ENCODE results near the gene DCAF6.

DCAF6 gene

DNA sequence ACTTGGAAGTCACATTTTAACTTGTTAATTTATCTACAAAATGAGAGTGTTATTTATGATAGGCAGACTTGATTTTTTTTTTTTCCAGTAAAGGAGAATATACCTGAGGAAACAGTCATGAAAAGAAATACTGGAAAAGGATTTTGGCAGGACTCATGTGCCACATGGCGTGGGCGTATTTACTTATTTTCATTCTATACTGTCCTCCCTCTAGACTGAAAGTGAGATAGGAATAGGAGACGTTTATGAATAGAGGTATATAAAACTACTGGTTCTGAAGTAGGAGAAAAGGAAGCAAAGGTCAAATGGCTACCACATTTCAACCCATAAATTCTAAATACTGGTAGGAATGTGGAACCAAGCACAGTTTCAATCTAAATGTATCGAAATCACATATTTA, 95.1 kb downstream of the DCAF6 start:
- Histone ChIP-seq H2BK5ac (ENCODE audit: low read length) (no peak overlapping the region), H3K4me3 (ENCODE audit: low read length in 2 of 2) (no peak overlapping the region), H3K9ac (ENCODE audit: low read depth, low read length, poor library complexity) (no peak overlapping the region), H2BK120ac (ENCODE audit: low read depth, low read length) (no peak overlapping the region), H3K23ac (ENCODE audit: low read depth, low read length, poor library complexity) (no peak overlapping the region), H3K27me3 (ENCODE audit: control insufficient read depth in 3 of 3, insufficient read depth in 3 of 3, low read depth in 1 of 3, low read length in 3 of 3) (no peaks in the 10 kb centered on the region), H3K4ac (ENCODE audit: low read length) (no peak overlapping the region), H3K9me3 (replicated peaks in 1 of 2; ENCODE audit: control insufficient read depth in 2 of 2, insufficient read depth in 1 of 2, low read depth in 1 of 2, low read length in 2 of 2) (peaks cover 0 to 2% of the 10 kb centered on the region in 2 donors), H4K8ac (ENCODE audit: low read depth, low read length) (no peak overlapping the region), H3K27ac (replicated peaks; ENCODE audit: low read length) (no peak overlapping the region), H2AFZ (ENCODE audit: low read length) (no peak overlapping the region), H3K18ac (ENCODE audit: low read length) (no peak overlapping the region), H2BK15ac (ENCODE audit: low read length) (no peak overlapping the region), H3K36me3 (replicated peaks in 1 of 2; ENCODE audit: control insufficient read depth in 2 of 2, insufficient read depth in 2 of 2, low read length in 2 of 2) (no peaks in the 10 kb centered on the region), H4K91ac (ENCODE audit: low read depth, low read length, poor library complexity) (no peak overlapping the region), H2BK12ac (ENCODE audit: low read length) (no peak overlapping the region), H3K4me2 (ENCODE audit: insufficient read depth, low read length, poor library complexity, severe bottlenecking) (no peak overlapping the region), H3K14ac (ENCODE audit: low read length) (no peak overlapping the region), H3K79me1 (ENCODE audit: low read depth, low read length) (no peaks in the 10 kb centered on the region), H2AK5ac (ENCODE audit: low read depth, low read length) (no peak overlapping the region), H3K4me1 (ENCODE audit: control insufficient read depth in 2 of 2, insufficient read depth in 1 of 2, low read depth in 1 of 2, low read length in 2 of 2) (no peaks in the 10 kb centered on the region)
- DNase-seq (ENCODE audit: low spot score): no peak
- WGBS, 2 donors (ENCODE audit: extremely low coverage in 2 of 2, insufficient read length in 2 of 2, insufficient replicate concordance in 1 of 2): no CpG with 5 or more reads among the region's 4 CpGs

DNA sequence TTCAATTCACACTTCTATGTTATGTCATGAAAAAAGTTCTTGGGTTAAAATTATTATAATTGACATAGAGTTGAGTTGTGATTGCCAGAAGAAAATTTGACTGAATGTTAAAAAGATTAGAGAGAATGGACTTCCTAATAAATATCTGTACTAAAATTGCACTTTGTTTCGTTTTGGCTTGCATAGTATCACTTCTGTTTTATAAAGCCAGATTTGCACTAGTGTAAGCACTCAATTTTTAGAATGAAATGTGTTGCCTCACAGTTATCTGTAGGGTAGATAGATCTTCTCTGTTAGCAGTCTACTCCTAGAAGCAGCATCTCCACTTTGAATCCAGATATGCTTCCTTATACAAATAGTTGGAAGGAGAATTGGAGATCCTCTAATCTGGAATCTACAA, 95.5 kb downstream of the DCAF6 start:
- Histone ChIP-seq H2BK5ac (ENCODE audit: low read length) (no peak overlapping the region), H3K27me3 (ENCODE audit: control insufficient read depth in 3 of 3, insufficient read depth in 3 of 3, low read depth in 1 of 3, low read length in 3 of 3) (no peaks in the 10 kb centered on the region), H3K27ac (replicated peaks; ENCODE audit: low read length) (no peak overlapping the region), H3K23ac (ENCODE audit: low read depth, low read length, poor library complexity) (no peak overlapping the region), H3K9me3 (replicated peaks in 1 of 2; ENCODE audit: control insufficient read depth in 2 of 2, insufficient read depth in 1 of 2, low read depth in 1 of 2, low read length in 2 of 2) (peaks cover 0 to 2% of the 10 kb centered on the region in 2 donors), H4K8ac (ENCODE audit: low read depth, low read length) (no peak overlapping the region), H2BK15ac (ENCODE audit: low read length) (no peak overlapping the region), H2BK12ac (ENCODE audit: low read length) (no peak overlapping the region), H2BK120ac (ENCODE audit: low read depth, low read length) (no peak overlapping the region), H3K4me2 (ENCODE audit: insufficient read depth, low read length, poor library complexity, severe bottlenecking) (no peak overlapping the region), H4K91ac (ENCODE audit: low read depth, low read length, poor library complexity) (no peak overlapping the region), H3K18ac (ENCODE audit: low read length) (no peak overlapping the region), H3K4me3 (ENCODE audit: low read length in 2 of 2) (no peak overlapping the region), H3K4me1 (ENCODE audit: control insufficient read depth in 2 of 2, insufficient read depth in 1 of 2, low read depth in 1 of 2, low read length in 2 of 2) (no peaks in the 10 kb centered on the region), H2AK5ac (ENCODE audit: low read depth, low read length) (no peak overlapping the region), H3K36me3 (replicated peaks in 1 of 2; ENCODE audit: control insufficient read depth in 2 of 2, insufficient read depth in 2 of 2, low read length in 2 of 2) (no peaks in the 10 kb centered on the region), H3K9ac (ENCODE audit: low read depth, low read length, poor library complexity) (no peak overlapping the region), H2AFZ (ENCODE audit: low read length) (no peak overlapping the region), H3K79me1 (ENCODE audit: low read depth, low read length) (no peaks in the 10 kb centered on the region), H3K4ac (ENCODE audit: low read length) (no peak overlapping the region), H3K14ac (ENCODE audit: low read length) (no peak overlapping the region)
- DNase-seq (ENCODE audit: low spot score): no peak
- WGBS, 2 donors (ENCODE audit: extremely low coverage in 2 of 2, insufficient read length in 2 of 2, insufficient replicate concordance in 1 of 2): no CpG with 5 or more reads among the region's 1 CpG

DNA sequence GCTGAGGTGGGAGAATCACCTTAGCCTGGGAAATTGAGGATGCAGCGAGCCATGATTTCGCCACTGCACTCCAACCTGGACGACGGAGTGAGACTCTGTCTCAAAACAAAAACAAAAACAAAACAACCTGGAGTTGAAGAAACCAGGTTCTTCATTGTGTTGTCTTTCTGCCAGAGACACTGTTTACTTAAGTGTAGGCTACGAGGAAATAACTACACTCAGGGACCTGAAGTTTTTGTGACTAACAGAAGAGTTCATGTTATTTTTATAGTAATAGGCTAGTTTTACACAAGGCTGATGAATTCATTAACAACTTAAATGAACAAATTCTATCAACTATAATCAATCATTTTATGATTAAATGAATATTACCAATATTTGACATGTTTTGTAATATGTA, 98.9 kb downstream of the DCAF6 start:
- Histone ChIP-seq H2BK5ac (ENCODE audit: low read length) (no peak overlapping the region), H4K8ac (ENCODE audit: low read depth, low read length) (no peak overlapping the region), H3K9ac (ENCODE audit: low read depth, low read length, poor library complexity) (no peak overlapping the region), H3K14ac (ENCODE audit: low read length) (no peak overlapping the region), H3K23ac (ENCODE audit: low read depth, low read length, poor library complexity) (no peak overlapping the region), H3K36me3 (replicated peaks in 1 of 2; ENCODE audit: control insufficient read depth in 2 of 2, insufficient read depth in 2 of 2, low read length in 2 of 2) (no peaks in the 10 kb centered on the region), H3K4me1 (ENCODE audit: control insufficient read depth in 2 of 2, insufficient read depth in 1 of 2, low read depth in 1 of 2, low read length in 2 of 2) (no peaks in the 10 kb centered on the region), H3K79me1 (ENCODE audit: low read depth, low read length) (no peaks in the 10 kb centered on the region), H2BK15ac (ENCODE audit: low read length) (no peak overlapping the region), H3K4ac (ENCODE audit: low read length) (no peak overlapping the region), H2BK12ac (ENCODE audit: low read length) (no peak overlapping the region), H2AK5ac (ENCODE audit: low read depth, low read length) (no peak overlapping the region), H2BK120ac (ENCODE audit: low read depth, low read length) (no peak overlapping the region), H3K4me3 (ENCODE audit: low read length in 2 of 2) (no peak overlapping the region), H3K9me3 (replicated peaks in 1 of 2; ENCODE audit: control insufficient read depth in 2 of 2, insufficient read depth in 1 of 2, low read depth in 1 of 2, low read length in 2 of 2) (peaks cover 0 to 2% of the 10 kb centered on the region in 2 donors), H4K91ac (ENCODE audit: low read depth, low read length, poor library complexity) (no peak overlapping the region), H3K4me2 (ENCODE audit: insufficient read depth, low read length, poor library complexity, severe bottlenecking) (no peak overlapping the region), H3K27me3 (ENCODE audit: control insufficient read depth in 3 of 3, insufficient read depth in 3 of 3, low read depth in 1 of 3, low read length in 3 of 3) (no peaks in the 10 kb centered on the region), H2AFZ (ENCODE audit: low read length) (no peak overlapping the region), H3K27ac (replicated peaks; ENCODE audit: low read length) (no peak overlapping the region), H3K18ac (ENCODE audit: low read length) (no peak overlapping the region)
- no peak for DNase-seq (ENCODE audit: low spot score)
- no CpG with 5 or more reads among the region's 5 CpGs for WGBS, 2 donors (ENCODE audit: extremely low coverage in 2 of 2, insufficient read length in 2 of 2, insufficient replicate concordance in 1 of 2)

DNA sequence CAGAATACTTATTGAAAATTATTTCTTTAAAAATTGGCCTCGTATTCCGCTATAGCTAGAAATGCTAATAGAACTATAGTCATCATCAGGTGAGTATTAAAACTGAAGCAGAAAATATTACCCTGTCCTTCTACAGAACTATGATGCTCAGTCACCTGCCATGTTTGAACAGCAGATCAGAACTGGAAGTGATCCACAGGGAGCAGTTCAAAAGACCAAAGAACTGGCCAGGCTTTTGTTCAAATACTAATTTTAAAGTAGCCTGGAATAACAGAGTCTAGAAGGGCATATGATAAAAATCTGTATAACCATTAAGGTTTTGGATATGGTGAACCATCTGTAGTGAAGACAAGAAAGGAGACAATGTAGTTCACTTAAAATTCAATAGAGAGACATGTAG, 105.9 kb downstream of the DCAF6 start:
- Histone ChIP-seq H2BK15ac (ENCODE audit: low read length) (no peak overlapping the region), H3K18ac (ENCODE audit: low read length) (no peak overlapping the region), H3K9me3 (replicated peaks in 1 of 2; ENCODE audit: control insufficient read depth in 2 of 2, insufficient read depth in 1 of 2, low read depth in 1 of 2, low read length in 2 of 2) (peaks cover 0 to 7% of the 10 kb centered on the region in 2 donors), H2BK5ac (ENCODE audit: low read length) (no peak overlapping the region), H3K27me3 (ENCODE audit: control insufficient read depth in 3 of 3, insufficient read depth in 3 of 3, low read depth in 1 of 3, low read length in 3 of 3) (no peaks in the 10 kb centered on the region), H3K36me3 (replicated peaks in 1 of 2; ENCODE audit: control insufficient read depth in 2 of 2, insufficient read depth in 2 of 2, low read length in 2 of 2) (peaks cover 5 to 27% of the 10 kb centered on the region in 2 donors), H2AK5ac (ENCODE audit: low read depth, low read length) (no peak overlapping the region), H4K91ac (ENCODE audit: low read depth, low read length, poor library complexity) (no peak overlapping the region), H3K4me2 (ENCODE audit: insufficient read depth, low read length, poor library complexity, severe bottlenecking) (no peak overlapping the region), H3K4me3 (ENCODE audit: low read length in 2 of 2) (no peak overlapping the region), H3K14ac (ENCODE audit: low read length) (no peak overlapping the region), H3K9ac (ENCODE audit: low read depth, low read length, poor library complexity) (no peak overlapping the region), H3K79me1 (ENCODE audit: low read depth, low read length) (no peaks in the 10 kb centered on the region), H2BK120ac (ENCODE audit: low read depth, low read length) (no peak overlapping the region), H3K4ac (ENCODE audit: low read length) (no peak overlapping the region), H3K23ac (ENCODE audit: low read depth, low read length, poor library complexity) (no peak overlapping the region), H3K4me1 (ENCODE audit: control insufficient read depth in 2 of 2, insufficient read depth in 1 of 2, low read depth in 1 of 2, low read length in 2 of 2) (no peaks in the 10 kb centered on the region), H4K8ac (ENCODE audit: low read depth, low read length) (no peak overlapping the region), H2AFZ (ENCODE audit: low read length) (no peak overlapping the region), H3K27ac (replicated peaks; ENCODE audit: low read length) (no peak overlapping the region), H2BK12ac (ENCODE audit: low read length) (no peak overlapping the region)
- WGBS, 2 donors (ENCODE audit: extremely low coverage in 2 of 2, insufficient read length in 2 of 2, insufficient replicate concordance in 1 of 2): no CpG with 5 or more reads among the region's 2 CpGs
- no peak for DNase-seq (ENCODE audit: low spot score)

Measured in neuronal stem cell (in vitro differentiated cells).